H1 (cell line): Measurements from ENCODE around the gene ALOX5. TPM values are rescaled to one million over a fixed set of nuclear protein-coding genes. Genes with fewer than 3 reads are reported as not detected.
"Not testable (repeated sequence)": the region's sequence is repeated elsewhere in the genome, so short reads cannot be mapped to it uniquely, and the experiment has no call there.

Experiments used
- CTCF ChIA-PET: fragments of 300-600 bp; sonication (Branson Sonifier 250); formaldehyde crosslinking; loops from one replicate; lab custom pipeline; 2021; ENCODE audit not compliant: partially characterized antibody; lab: Charles Lee
- POLR2A ChIA-PET: fragments of 300-600 bp; sonication (Branson Sonifier 250); formaldehyde crosslinking; loops from one replicate; lab custom pipeline; 2021; ENCODE audit warnings: inconsistent platforms; ENCODE audit not compliant: partially characterized antibody; lab: Charles Lee
- DNase-seq, 2 experiments: peaks; one replicate each; pipeline versions ENCODE4 v3.0.0 to v3.0.0-alpha.2; 2010 to 2022; ENCODE audit warnings: low spot score in 2 of 2, low read depth in 1 of 2, mixed read lengths in 1 of 2
- FAIRE-seq: peaks from 2 replicates; lab custom pipeline; 2011; peaks lifted over from hg19 to GRCh38; lab: Jason Lieb, UNC
- H2AFZ ChIP-seq: 2 replicates; pipeline ENCODE4 v1.8.1; 2012; ENCODE audit warnings: low read length, inconsistent platforms
- H2AK5ac ChIP-seq: 2 replicates; pipeline ENCODE4 v1.6.1; 2013; ENCODE audit warnings: low read depth, low read length
- H2BK120ac ChIP-seq: replicated peaks from 2 replicates; pipeline ENCODE3; 2013; ENCODE audit warnings: low read depth, low read length, inconsistent platforms
- H2BK12ac ChIP-seq: 2 replicates; pipeline ENCODE4 v1.6.1; 2013; ENCODE audit warnings: low read depth, low read length
- H2BK15ac ChIP-seq: 2 replicates; pipeline ENCODE4 v1.6.1; 2013; ENCODE audit warnings: low read length
- H2BK20ac ChIP-seq: 2 replicates; pipeline ENCODE4 v1.6.1; 2013; ENCODE audit warnings: low read length
- H2BK5ac ChIP-seq: 2 replicates; pipeline ENCODE4 v1.6.1; 2013; ENCODE audit warnings: low read depth, low read length
- H3K14ac ChIP-seq: 2 replicates; pipeline ENCODE4 v1.6.1; 2013; ENCODE audit warnings: inconsistent platforms; ENCODE audit not compliant: insufficient read length
- H3K18ac ChIP-seq: 2 replicates; pipeline ENCODE4 v1.6.1; 2013; ENCODE audit warnings: low read length; ENCODE audit errors: extremely low read depth
- H3K23ac ChIP-seq: 2 replicates; pipeline ENCODE4 v1.6.1; 2013; ENCODE audit warnings: inconsistent platforms; ENCODE audit not compliant: insufficient read length
- H3K23me2 ChIP-seq: 2 replicates; pipeline ENCODE4 v1.6.1; 2013; ENCODE audit warnings: low read depth, low read length
- H3K27ac ChIP-seq: 2 replicates; pipeline ENCODE4 v1.6.1; 2011; ENCODE audit warnings: low read depth, low read length, inconsistent platforms
- H3K27me3 ChIP-seq, 4 experiments: replicated peaks in 1 of 4; 1 replicate in 1 of 4; 2 replicates in 3 of 4; pipeline versions ENCODE4 v1.6.1 to v1.8.1; 2011 to 2013; ENCODE audit warnings: low read length in 3 of 4, mild to moderate bottlenecking in 3 of 4, inconsistent platforms in 2 of 4, mixed read lengths in 2 of 4, moderate library complexity in 1 of 4; ENCODE audit not compliant: control insufficient read depth in 3 of 4, insufficient read depth in 3 of 4; ENCODE audit errors: extremely low read depth in 1 of 4
- H3K36me3 ChIP-seq, 4 experiments: 2 replicates each; pipeline versions ENCODE4 v1.6.1 to v1.8.1; 2011 to 2013; ENCODE audit warnings: mild to moderate bottlenecking in 4 of 4, low read length in 3 of 4, moderate library complexity in 2 of 4, control low read depth in 1 of 4, inconsistent platforms in 1 of 4; ENCODE audit not compliant: insufficient read depth in 4 of 4, control insufficient read depth in 2 of 4
- H3K4ac ChIP-seq: replicated peaks from 2 replicates; pipeline ENCODE3; 2013; ENCODE audit warnings: low read length, low read depth, mixed read lengths, inconsistent platforms; ENCODE audit not compliant: insufficient read length
- H3K4me1 ChIP-seq, 4 experiments: replicated peaks in 1 of 4; 1 replicate in 1 of 4; 2 replicates in 3 of 4; pipeline versions ENCODE4 v1.6.1 to v1.8.1; 2011 to 2013; ENCODE audit warnings: low read length in 3 of 4, inconsistent platforms in 2 of 4, mixed read lengths in 1 of 4; ENCODE audit not compliant: insufficient read depth in 4 of 4, control insufficient read depth in 3 of 4
- H3K4me2 ChIP-seq, 2 experiments: 2 replicates each; pipeline versions ENCODE4 v1.6.1 to v1.8.1; 2011 to 2013; ENCODE audit warnings: low read depth in 2 of 2, low read length in 2 of 2, control low read depth in 1 of 2, inconsistent platforms in 1 of 2, mild to moderate bottlenecking in 1 of 2; ENCODE audit not compliant: insufficient read depth in 1 of 2
- H3K4me3 ChIP-seq, 4 experiments: fragments of 200-600, 300-600 bp in 1 of 4; sonication (generic), shearing (Covaris generic), sonication (Bioruptor Twin) in 1 of 4; 2 replicates each; pipeline versions ENCODE4 v1.5.1 to v1.8.1; 2011 to 2016; ENCODE audit warnings: low read length in 4 of 4, low read depth in 3 of 4, control low read depth in 2 of 4, inconsistent platforms in 2 of 4, mild to moderate bottlenecking in 2 of 4, mixed read lengths in 1 of 4, moderate library complexity in 1 of 4; ENCODE audit not compliant: insufficient read depth in 2 of 4; ENCODE audit errors: extremely low read depth in 1 of 4
- H3K56ac ChIP-seq: replicated peaks from 2 replicates; pipeline ENCODE3; 2013; ENCODE audit warnings: low read depth, mild to moderate bottlenecking, mixed read lengths, low read length, inconsistent platforms; ENCODE audit not compliant: insufficient read length
- H3K79me1 ChIP-seq: 2 replicates; pipeline ENCODE4 v1.6.1; 2013; ENCODE audit warnings: low read depth, low read length, control low read depth
- H3K79me2 ChIP-seq, 2 experiments: 2 replicates each; pipeline versions ENCODE4 v1.6.1 to v1.8.1; 2012 to 2013; ENCODE audit warnings: low read length in 2 of 2, mild to moderate bottlenecking in 2 of 2, inconsistent platforms in 1 of 2; ENCODE audit not compliant: insufficient read depth in 2 of 2, control insufficient read depth in 1 of 2
- H3K9ac ChIP-seq, 4 experiments: replicated peaks in 1 of 4; 1 replicate in 1 of 4; 2 replicates in 3 of 4; pipeline versions ENCODE4 v1.6.1 to v1.8.1; 2011 to 2013; ENCODE audit warnings: low read depth in 3 of 4, low read length in 3 of 4, control low read depth in 2 of 4, mild to moderate bottlenecking in 2 of 4, moderate library complexity in 2 of 4, inconsistent platforms in 1 of 4; ENCODE audit errors: extremely low read depth in 1 of 4
- H3K9me3 ChIP-seq, 2 experiments: 2 replicates each; pipeline versions ENCODE4 v1.6.1 to v1.8.1; 2012 to 2013; ENCODE audit warnings: mild to moderate bottlenecking in 2 of 2, moderate library complexity in 2 of 2, control low read depth in 1 of 2, inconsistent platforms in 1 of 2, low read depth in 1 of 2, low read length in 1 of 2, mixed read lengths in 1 of 2; ENCODE audit not compliant: insufficient read depth in 2 of 2
- H4K20me1 ChIP-seq, 2 experiments: replicated peaks in 1 of 2; 2 replicates each; pipeline versions ENCODE3 to v1.8.1; 2011 to 2013; ENCODE audit warnings: inconsistent platforms in 2 of 2, low read length in 2 of 2, mild to moderate bottlenecking in 1 of 2; ENCODE audit not compliant: insufficient read depth in 2 of 2, control insufficient read depth in 1 of 2
- H4K5ac ChIP-seq: 2 replicates; pipeline ENCODE4 v1.6.1; 2013; ENCODE audit warnings: low read length, low read depth, mixed read lengths, inconsistent platforms; ENCODE audit not compliant: insufficient read length
- H4K8ac ChIP-seq: 2 replicates; pipeline ENCODE4 v1.8.0; 2013; ENCODE audit warnings: mild to moderate bottlenecking, moderate library complexity, low read length, inconsistent platforms; ENCODE audit not compliant: insufficient read depth; ENCODE audit errors: extremely low read depth
- H4K91ac ChIP-seq: replicated peaks from 2 replicates; pipeline ENCODE3; 2013; ENCODE audit warnings: low read length, mixed read lengths, inconsistent platforms; ENCODE audit not compliant: insufficient read length
- CHD1 ChIP-seq: IDR thresholded peaks from 2 replicates; pipeline ENCODE4 v1.6.1; 2012; ENCODE audit warnings: low read depth, low read length, improper control_type of control experiment
- WGBS, 2 experiments: shearing (Covaris generic) in 1 of 2; methylation state at CpG; one replicate each; pipeline versions ENCODE4 v1.1.6 to v1.1.7; 2013 to 2015; ENCODE audit warnings: low lambda C conversion rate in 2 of 2, mixed read lengths in 2 of 2, inconsistent platforms in 1 of 2, low coverage in 1 of 2, missing lambda C conversion rate in 1 of 2; ENCODE audit not compliant: insufficient replicate concordance in 2 of 2, insufficient coverage in 1 of 2, insufficient read length in 1 of 2; ENCODE audit errors: extremely low coverage in 1 of 2, missing lambda C conversion rate in 1 of 2; 5-methylcytosine and 5-hydroxymethylcytosine counted together
- polyA plus RNA-seq, 7 experiments: library from polyadenylated mRNA; depleted of rRNA in 3 of 7; stranded (reverse) in 5 of 7; unstranded in 2 of 7; fragments of >200 nt in 5 of 7; fragments of 200-250 nt in 2 of 7; gene quantifications; 1 replicate in 5 of 7; 2 replicates in 1 of 7; 4 replicates in 1 of 7; pipeline versions ENCODE4 v1.2.1 to v1.2.3, GENCODE V29; 2011 to 2013; ENCODE audit warnings: missing spikeins in 2 of 7, mixed read lengths in 2 of 7
- total RNA-seq: library from RNA; stranded (reverse); fragmentation: NEBNext Ultra II Directional; extraction: Animal tissue kit (Norgen Biotek cat#: 25700); gene quantifications from 2 replicates; pipeline ENCODE4 v1.2.1, GENCODE V29; 2021

ALOX5 gene
- total and polyA plus RNA-seq, 2 of the 8 experiments (the other 6 are each of a cell fraction or from before 2014, with no cell fraction given) = 1.6 to 3.8 TPM

DNA sequence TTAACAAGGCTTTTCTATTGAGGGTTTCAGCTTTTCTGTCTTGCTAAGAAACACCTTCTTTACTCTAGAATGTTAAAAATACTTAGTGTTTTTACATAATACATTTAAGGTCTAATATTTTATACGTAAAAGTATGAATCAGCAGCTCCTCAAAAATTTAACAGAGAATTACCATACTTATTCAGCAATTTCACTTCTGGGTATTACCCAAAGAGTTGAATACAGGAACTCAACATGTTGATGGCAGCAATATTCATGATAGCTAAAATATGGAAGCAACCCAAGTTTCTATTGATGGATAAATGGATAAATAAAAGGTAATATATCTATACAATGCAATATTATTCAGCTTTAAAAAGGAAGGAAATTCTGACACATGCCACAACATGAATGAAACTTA is 48.9 kb upstream of the ALOX5 start:
- H2AFZ ChIP-seq = no peak overlapping the region
- H3K23me2 ChIP-seq = no peaks in the 10 kb centered on the region
- H3K56ac ChIP-seq = no peak overlapping the region
- no peak overlapping the region for H2BK12ac ChIP-seq
- H3K4me2 ChIP-seq = no peak overlapping the region
- H4K91ac ChIP-seq = no peak overlapping the region
- no peaks in the 10 kb centered on the region for H3K27me3 ChIP-seq
- H3K79me2 ChIP-seq = no peaks in the 10 kb centered on the region
- H3K23ac ChIP-seq = no peak overlapping the region
- no peak overlapping the region for H2BK15ac ChIP-seq
- H3K4me3 ChIP-seq = no peak overlapping the region
- no peak overlapping the region for H2BK5ac ChIP-seq
- no peaks in the 10 kb centered on the region for H3K79me1 ChIP-seq
- H3K4ac ChIP-seq = no peak overlapping the region
- no peaks in the 10 kb centered on the region for H4K20me1 ChIP-seq
- H4K5ac ChIP-seq = no peak overlapping the region
- H3K36me3 ChIP-seq = no peaks in the 10 kb centered on the region
- 88% methylated on average over 1 of the region's 1 CpG; no CpG with 5 or more reads in 1 of the 2 experiments for WGBS, 2 experiments
- no peak overlapping the region for H3K9ac ChIP-seq
- POLR2A ChIA-PET = no interaction called here
- H2AK5ac ChIP-seq = no peak overlapping the region
- no peak overlapping the region for H3K27ac ChIP-seq
- H2BK20ac ChIP-seq = no peak overlapping the region
- no peak for DNase-seq
- H3K18ac ChIP-seq = no peak overlapping the region
- no peaks in the 10 kb centered on the region for H3K4me1 ChIP-seq
- no peak overlapping the region for H4K8ac ChIP-seq
- CTCF ChIA-PET = interaction anchor here (0.8 to 1.6 kb wide), 3 partner anchors 16 to 140 kb away, joined by 3 to 6 read pairs (median 3); no protein-coding TSS in a partner anchor
- no peak for FAIRE-seq
- no peak for TF ChIP-seq CHD1
- no peak overlapping the region for H2BK120ac ChIP-seq
- H3K14ac ChIP-seq = no peak overlapping the region
- no peaks in the 10 kb centered on the region; a peak in 2 of 4 replicates for H3K9me3 ChIP-seq

DNA sequence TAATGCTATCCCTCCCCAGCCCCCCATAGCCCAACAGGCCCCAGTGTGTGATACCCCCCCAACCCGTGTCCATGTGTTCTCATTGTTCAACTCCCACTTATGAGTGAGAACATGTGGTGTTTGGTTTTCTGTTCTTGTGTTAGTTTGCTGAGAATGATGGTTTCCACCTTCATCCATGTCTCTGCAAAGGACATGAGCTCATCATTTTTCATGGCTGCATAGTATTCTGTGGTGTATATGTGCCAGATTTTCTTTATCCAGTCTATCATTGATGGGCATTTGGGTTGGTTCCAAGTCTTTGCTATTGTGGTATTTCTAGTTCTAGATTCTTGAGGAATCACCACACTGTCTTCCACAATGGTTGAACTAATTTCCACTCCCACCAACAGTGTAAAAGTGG is 47.2 kb upstream of the ALOX5 start:
- H3K36me3 ChIP-seq, H3K9ac ChIP-seq, H3K56ac ChIP-seq, DNase-seq, H4K5ac ChIP-seq, H2AK5ac ChIP-seq, H3K4me3 ChIP-seq, H3K27ac ChIP-seq, CTCF ChIA-PET, H2BK20ac ChIP-seq, H3K4me2 ChIP-seq, H3K18ac ChIP-seq, H3K27me3 ChIP-seq, H3K79me1 ChIP-seq, H3K14ac ChIP-seq, H2BK12ac ChIP-seq, H3K23ac ChIP-seq, H3K4ac ChIP-seq, H2BK5ac ChIP-seq, H2BK120ac ChIP-seq, H4K20me1 ChIP-seq, H3K23me2 ChIP-seq, FAIRE-seq, H3K4me1 ChIP-seq, H3K9me3 ChIP-seq, H2AFZ ChIP-seq, H3K79me2 ChIP-seq, POLR2A ChIA-PET, H2BK15ac ChIP-seq, H4K91ac ChIP-seq, H4K8ac ChIP-seq: not testable (repeated sequence)
- 100% methylated on average over 1 of the region's 1 CpG; no CpG with 5 or more reads in 1 of the 2 experiments for WGBS, 2 experiments
